Prostate gland (tissue), 2 donors: ENCODE results near the gene TWF2. TPM values are rescaled to one million over a fixed set of nuclear protein-coding genes. Genes with fewer than 3 reads are reported as not detected.

ENCODE experiments used
- DNase-seq: peaks from one replicate; pipeline ENCODE4 v3.0.0-alpha.2; 2019; ENCODE audit warnings: low spot score
- H3K27ac ChIP-seq, 2 donors: fragments of 200-600 bp; sonication (generic); 2 replicates each; pipeline ENCODE4 v1.5.1; 2017 to 2019
- H3K27me3 ChIP-seq: fragments of 200-600 bp; sonication (generic); replicated peaks from 2 replicates; pipeline ENCODE4 v1.5.1; 2019; ENCODE audit not compliant: insufficient read depth
- H3K36me3 ChIP-seq, 2 donors: fragments of 200-600 bp; sonication (generic); 1 replicate in 1 of 2; 2 replicates in 1 of 2; pipeline versions ENCODE4 v1.5.1 to v1.8.1; 2017 to 2019
- H3K4me1 ChIP-seq: fragments of 200-600 bp; sonication (generic); replicated peaks from 2 replicates; pipeline ENCODE4 v1.5.1; 2019
- H3K4me3 ChIP-seq, 2 donors: fragments of 200-600 bp; sonication (generic); 2 replicates each; pipeline ENCODE4 v1.5.1; 2017 to 2019
- H3K9me3 ChIP-seq: fragments of 200-600 bp; sonication (generic); 2 replicates; pipeline ENCODE4 v1.5.1; 2017
- CTCF ChIP-seq, 4 experiments: fragments of 200-600 bp in 2 of 4; fragments of 450-650 bp in 2 of 4; sonication (generic) in 2 of 4; IDR thresholded peaks; 1 replicate in 3 of 4; 2 replicates in 1 of 4; pipeline ENCODE4 v1.5.1; 2016 to 2019; ENCODE audit warnings: antibody characterized with exemption in 4 of 4, mild to moderate bottlenecking in 2 of 4, moderate library complexity in 2 of 4
- POLR2A ChIP-seq: fragments of 450-650 bp; IDR thresholded peaks from one replicate; pipeline ENCODE4 v1.6.1; 2016; ENCODE audit warnings: antibody characterized with exemption, mild to moderate bottlenecking
- POLR2AphosphoS5 ChIP-seq: sonication (generic); formaldehyde crosslinking; IDR thresholded peaks from one replicate; pipeline ENCODE4 v1.6.1; 2017; ENCODE audit warnings: antibody characterized with exemption
- WGBS: methylation state at CpG from one replicate; pipeline ENCODE4 v1.1.5; 2018; 5-methylcytosine and 5-hydroxymethylcytosine counted together
- intact Hi-C: fragments of 100-400 bp; cut with DNase I; formaldehyde crosslinking; loops from one replicate; pipeline ENCODE4 v1.14.2; 2022
- total RNA-seq, 2 donors: library from RNA; depleted of rRNA; stranded (reverse); fragments of >200 nt; gene quantifications; one replicate each; pipeline ENCODE4 v1.1.0, GENCODE V29; 2016

The TWF2 gene
- total RNA-seq, 2 donors from 2014 or later = 60.9 to 65.5 TPM

DNA sequence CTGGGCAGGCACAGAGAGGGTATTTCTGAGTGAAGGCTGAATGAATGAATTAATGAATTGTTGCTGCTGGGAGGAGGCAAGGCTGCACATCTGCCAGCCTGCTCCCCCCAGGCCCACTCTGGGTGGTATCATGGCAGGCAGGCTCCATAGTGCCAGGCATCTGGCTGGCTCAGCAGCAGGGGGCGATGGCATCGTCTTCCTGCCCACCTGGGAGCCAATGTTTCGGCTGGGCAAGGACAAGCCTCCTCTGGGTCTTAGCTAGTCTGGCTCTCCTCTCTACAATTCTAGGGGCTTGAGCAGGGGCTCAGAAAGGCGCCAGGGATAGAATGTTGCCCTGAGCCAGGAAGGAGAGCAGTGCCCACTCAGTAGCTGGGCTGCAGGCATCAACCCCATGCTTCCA lies 11.8 kb downstream of the TWF2 start:
- TF ChIP-seq POLR2A (no peak), POLR2AphosphoS5 (no peak), CTCF (IDR thresholded peaks at IDR 0.05) (no peak)
- Histone ChIP-seq H3K36me3 (peaks cover 17 to 26% of the 10 kb centered on the region in 2 donors), H3K9me3 (no peaks in the 10 kb centered on the region), H3K27me3 (no peaks in the 10 kb centered on the region), H3K4me1 (no peaks in the 10 kb centered on the region), H3K4me3 (no peak overlapping the region), H3K27ac (no peak overlapping the region)
- intact Hi-C loops = no loop called here
- DNase-seq = no peak
- 87% methylated on average over 4 of the region's 4 CpGs for WGBS

- H3K27me3 ChIP-seq = no peaks in the 10 kb centered on the region
- H3K4me3 ChIP-seq = no peak overlapping the region
- 73% methylated on average over 5 of the region's 5 CpGs for WGBS
- intact Hi-C loops = no loop called here
- no peak for DNase-seq
- TF ChIP-seq CTCF (IDR thresholded peaks at IDR 0.05) (no peak), POLR2AphosphoS5 (no peak), POLR2A (no peak)
- H3K9me3 ChIP-seq = no peaks in the 10 kb centered on the region
- no peaks in the 10 kb centered on the region for H3K4me1 ChIP-seq
- H3K36me3 ChIP-seq = peaks cover 17 to 26% of the 10 kb centered on the region in 2 donors
- H3K27ac ChIP-seq = no peak overlapping the region
Observed at GRCh38 chr3:52226229-52226817, 12.6 kb downstream of the TWF2 start.

- H3K9me3 ChIP-seq = no peaks in the 10 kb centered on the region
- no peaks in the 10 kb centered on the region for H3K27me3 ChIP-seq
- no peak for DNase-seq
- no peak within 1 kb of the TSS for H3K27ac ChIP-seq
- intact Hi-C loops = no loop called here
- no peak within 1 kb of the TSS for H3K4me3 ChIP-seq
- 65% methylated on average over 9 of the region's 9 CpGs for WGBS
- H3K4me1 ChIP-seq = peaks cover 1% of the 10 kb centered on the region
- no peak for TF ChIP-seq POLR2A
- no peak for TF ChIP-seq CTCF (IDR thresholded peaks at IDR 0.05)
- TF ChIP-seq POLR2AphosphoS5 = no peak
- H3K36me3 ChIP-seq = peaks cover 16 to 21% of the 10 kb centered on the region in 2 donors
Observed at GRCh38 chr3:52225452-52226228, 13.3 kb downstream of the TWF2 start, which contains the start of gene TLR9. Gene TLR9 (minus strand): TSS chr3:52225645. CDS start chr3:52225529, 116 bp downstream.

GRCh38 chr3:52223449-52224408 lies 15.2 kb downstream of the TWF2 start:
- TF ChIP-seq POLR2AphosphoS5 (no peak), CTCF (IDR thresholded peaks at IDR 0.05) (no peak), POLR2A (no peak)
- no peak for DNase-seq
- no peak overlapping the region for H3K27ac ChIP-seq
- H3K4me1 ChIP-seq = peaks cover 14% of the 10 kb centered on the region
- peaks cover under 1 to 2% of the 10 kb centered on the region in 2 donors for H3K36me3 ChIP-seq
- 94% methylated on average over 32 of the region's 32 CpGs for WGBS
- H3K4me3 ChIP-seq = no peak overlapping the region
- no peaks in the 10 kb centered on the region for H3K9me3 ChIP-seq
- intact Hi-C loops = loop anchor here (5.0 kb wide), 1 partner anchor 119 kb away; no protein-coding TSS in a partner anchor
- no peaks in the 10 kb centered on the region for H3K27me3 ChIP-seq
